Keratinocyte (primary cell): Measurements from ENCODE around the gene C10orf90.

Experiments used
- EZH2 ChIP-seq: IDR thresholded peaks from one replicate; pipeline ENCODE4 v1.6.1; 2012; ENCODE audit warnings: inconsistent platforms, mild to moderate bottlenecking, low read length, moderate library complexity
- TF ChIP-seq, protein P1 (sequence below), 3 experiments: IDR thresholded peaks in 1 of 3; conservative IDR thresholded peaks in 1 of 3; optimal IDR thresholded peaks in 1 of 3; 2 replicates in 2 of 3; 3 replicates in 1 of 3; pipeline versions ENCODE3 to v1.5.1; 2011; ENCODE audit warnings: low read length in 3 of 3, mild to moderate bottlenecking in 3 of 3, moderate library complexity in 2 of 3, control low read depth in 1 of 3, inconsistent platforms in 1 of 3; ENCODE audit not compliant: insufficient read depth in 2 of 3; ENCODE audit errors: extremely low read depth in 1 of 3

- TF ChIP-seq, protein P1, sequence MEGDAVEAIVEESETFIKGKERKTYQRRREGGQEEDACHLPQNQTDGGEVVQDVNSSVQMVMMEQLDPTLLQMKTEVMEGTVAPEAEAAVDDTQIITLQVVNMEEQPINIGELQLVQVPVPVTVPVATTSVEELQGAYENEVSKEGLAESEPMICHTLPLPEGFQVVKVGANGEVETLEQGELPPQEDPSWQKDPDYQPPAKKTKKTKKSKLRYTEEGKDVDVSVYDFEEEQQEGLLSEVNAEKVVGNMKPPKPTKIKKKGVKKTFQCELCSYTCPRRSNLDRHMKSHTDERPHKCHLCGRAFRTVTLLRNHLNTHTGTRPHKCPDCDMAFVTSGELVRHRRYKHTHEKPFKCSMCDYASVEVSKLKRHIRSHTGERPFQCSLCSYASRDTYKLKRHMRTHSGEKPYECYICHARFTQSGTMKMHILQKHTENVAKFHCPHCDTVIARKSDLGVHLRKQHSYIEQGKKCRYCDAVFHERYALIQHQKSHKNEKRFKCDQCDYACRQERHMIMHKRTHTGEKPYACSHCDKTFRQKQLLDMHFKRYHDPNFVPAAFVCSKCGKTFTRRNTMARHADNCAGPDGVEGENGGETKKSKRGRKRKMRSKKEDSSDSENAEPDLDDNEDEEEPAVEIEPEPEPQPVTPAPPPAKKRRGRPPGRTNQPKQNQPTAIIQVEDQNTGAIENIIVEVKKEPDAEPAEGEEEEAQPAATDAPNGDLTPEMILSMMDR (optimal IDR thresholded peaks at IDR 0.05 in 1 of 3, IDR thresholded peaks at IDR 0.05 in 1 of 3, conservative IDR thresholded peaks at IDR 0.05 in 1 of 3; ENCODE audit: extremely low read depth in 1 of 3, insufficient read depth in 2 of 3, low read length in 3 of 3): no peak
- no peak for TF ChIP-seq EZH2
Observed at GRCh38 chr10:126536148-126536547, 134.3 kb downstream of the C10orf90 start.
